Measurements from ENCODE around the gene KRTAP21-3. TPM values are rescaled to one million over a fixed set of nuclear protein-coding genes. Genes with fewer than 3 reads are reported as not detected.
A peak's percentile ranks its signal among the peaks of the same experiment; 100 is the strongest.

Gene KRTAP21-3
- total and polyA plus RNA-seq, 11 donors, result not detected

DNA sequence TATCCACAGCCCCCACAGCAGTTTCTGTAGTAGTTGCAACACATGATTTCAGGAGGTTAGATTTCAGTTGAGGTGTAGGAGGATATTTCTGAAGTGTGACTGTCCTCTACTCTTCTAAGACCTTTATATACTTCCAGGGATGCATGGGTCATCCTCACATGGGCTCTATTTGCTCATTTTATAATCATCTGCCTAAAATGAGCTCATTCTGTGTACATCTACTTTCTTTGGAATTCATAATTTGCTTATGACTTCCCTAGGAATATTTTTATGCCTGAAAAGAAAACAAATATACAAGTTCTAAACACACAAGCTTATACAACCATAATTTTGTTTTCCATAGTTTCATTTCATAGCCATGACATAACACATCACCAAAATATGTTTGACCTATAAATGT lies 28.6 kb upstream of the KRTAP21-3 start, which contains the start of gene KRTAP21-2:
Gene KRTAP21-2 (minus strand): TSS at position 101 of the 400 bp plus-strand sequence. CDS start 57 bp downstream, at position 44.
- Histone ChIP-seq H3K27ac (no peak within 1 kb of the TSS), H3K36me3 (no peaks in the 10 kb centered on the region), H3K27me3 (no peaks in the 10 kb centered on the region), H3K4me1 (no peaks in the 10 kb centered on the region), H3K4me3 (no peak within 1 kb of the TSS), H3K9me3 (peaks cover 0 to 10% (median 0%) of the 10 kb centered on the region in 12 donors)
- no peak for ATAC-seq
- intact Hi-C loops (cut with DNase I), result loop anchor here in 1 of 10 donors (10.0 kb wide), 1 partner anchor 328 kb away; no protein-coding TSS in a partner anchor
- no peak for DNase-seq
- no peak for TF ChIP-seq POLR2A (IDR thresholded peaks at IDR 0.05)
- TF ChIP-seq, protein P1, sequence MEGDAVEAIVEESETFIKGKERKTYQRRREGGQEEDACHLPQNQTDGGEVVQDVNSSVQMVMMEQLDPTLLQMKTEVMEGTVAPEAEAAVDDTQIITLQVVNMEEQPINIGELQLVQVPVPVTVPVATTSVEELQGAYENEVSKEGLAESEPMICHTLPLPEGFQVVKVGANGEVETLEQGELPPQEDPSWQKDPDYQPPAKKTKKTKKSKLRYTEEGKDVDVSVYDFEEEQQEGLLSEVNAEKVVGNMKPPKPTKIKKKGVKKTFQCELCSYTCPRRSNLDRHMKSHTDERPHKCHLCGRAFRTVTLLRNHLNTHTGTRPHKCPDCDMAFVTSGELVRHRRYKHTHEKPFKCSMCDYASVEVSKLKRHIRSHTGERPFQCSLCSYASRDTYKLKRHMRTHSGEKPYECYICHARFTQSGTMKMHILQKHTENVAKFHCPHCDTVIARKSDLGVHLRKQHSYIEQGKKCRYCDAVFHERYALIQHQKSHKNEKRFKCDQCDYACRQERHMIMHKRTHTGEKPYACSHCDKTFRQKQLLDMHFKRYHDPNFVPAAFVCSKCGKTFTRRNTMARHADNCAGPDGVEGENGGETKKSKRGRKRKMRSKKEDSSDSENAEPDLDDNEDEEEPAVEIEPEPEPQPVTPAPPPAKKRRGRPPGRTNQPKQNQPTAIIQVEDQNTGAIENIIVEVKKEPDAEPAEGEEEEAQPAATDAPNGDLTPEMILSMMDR (IDR thresholded peaks at IDR 0.05), result no peak

DNA sequence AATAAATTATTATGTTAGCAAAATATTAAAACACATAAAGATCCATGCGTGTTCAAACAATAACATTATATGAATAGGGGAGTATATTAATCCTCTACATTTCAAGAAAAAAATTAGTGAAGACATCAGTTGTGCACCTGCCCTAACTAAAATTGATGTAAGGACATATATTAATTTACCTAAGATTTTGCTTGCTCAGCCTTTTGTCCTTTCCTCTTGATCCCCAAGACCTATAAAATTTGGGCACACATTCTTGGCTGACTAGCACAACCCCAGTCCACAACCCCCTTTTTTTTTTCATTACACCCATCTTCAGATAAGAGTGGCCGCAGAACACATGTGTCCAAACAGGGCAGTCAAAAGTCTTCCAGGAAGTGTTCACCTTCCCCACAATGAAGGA lies 21.9 kb upstream of the KRTAP21-3 start:
- TF ChIP-seq, protein P1 (IDR thresholded peaks at IDR 0.05), result no peak
- no peak for TF ChIP-seq POLR2A (IDR thresholded peaks at IDR 0.05)
- Histone ChIP-seq H3K36me3 (no peaks in the 10 kb centered on the region), H3K27me3 (no peaks in the 10 kb centered on the region), H3K9me3 (peaks cover 0 to 2% (median 0%) of the 10 kb centered on the region in 12 donors), H3K4me1 (no peaks in the 10 kb centered on the region), H3K27ac (no peak overlapping the region), H3K4me3 (no peak overlapping the region)
- no peak for DNase-seq
- WGBS, 4 donors, result 77 to 89% (median 87%) methylated on average over 2 of the region's 2 CpGs
- no peak for ATAC-seq
- intact Hi-C loops (cut with DNase I), result loop anchor here in 1 of 10 donors (10.0 kb wide), 1 partner anchor 334 kb away; no protein-coding TSS in a partner anchor

DNA sequence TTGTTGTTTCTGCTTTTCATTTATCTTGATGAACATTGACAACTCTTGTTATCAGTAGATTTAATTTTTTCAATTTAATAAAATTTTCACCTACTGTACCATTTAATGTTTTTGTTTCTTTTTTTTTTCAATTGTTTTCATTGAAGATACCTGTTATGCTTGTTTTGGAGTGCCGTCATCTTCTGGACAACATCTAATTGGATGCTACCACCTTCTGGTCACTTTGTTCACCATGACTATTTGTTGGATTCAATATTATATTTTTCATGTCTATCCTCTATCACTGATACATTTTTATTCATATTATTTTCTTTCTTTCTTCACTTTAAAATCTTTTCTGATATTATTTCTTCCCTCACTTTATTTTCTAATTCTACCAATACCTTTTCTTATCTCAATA lies 14.4 kb upstream of the KRTAP21-3 start:
- DNase-seq (no peak), ATAC-seq (no peak)
- Histone ChIP-seq H3K9me3 (no peaks in the 10 kb centered on the region), H3K27ac (no peak overlapping the region), H3K27me3 (no peaks in the 10 kb centered on the region), H3K4me1 (no peaks in the 10 kb centered on the region), H3K4me3 (no peak overlapping the region), H3K36me3 (no peaks in the 10 kb centered on the region)
- 37 to 55% (median 41%) methylated on average over 1 of the region's 1 CpG for WGBS, 4 donors
- no peak for TF ChIP-seq POLR2A (IDR thresholded peaks at IDR 0.05)
- TF ChIP-seq, protein P1 (IDR thresholded peaks at IDR 0.05), result peak in 7 of 12 donors; percentile 19 to 40 (median 27)
- intact Hi-C loops (cut with DNase I), result loop anchor here in 9 of 10 donors (2.0 to 10.0 kb wide), 7 partner anchors 286 to 392 kb away; partner anchors contain the start of genes KRTAP15-1 (in 6 of the 9) and KRTAP23-1 (in 3 of the 9)

DNA sequence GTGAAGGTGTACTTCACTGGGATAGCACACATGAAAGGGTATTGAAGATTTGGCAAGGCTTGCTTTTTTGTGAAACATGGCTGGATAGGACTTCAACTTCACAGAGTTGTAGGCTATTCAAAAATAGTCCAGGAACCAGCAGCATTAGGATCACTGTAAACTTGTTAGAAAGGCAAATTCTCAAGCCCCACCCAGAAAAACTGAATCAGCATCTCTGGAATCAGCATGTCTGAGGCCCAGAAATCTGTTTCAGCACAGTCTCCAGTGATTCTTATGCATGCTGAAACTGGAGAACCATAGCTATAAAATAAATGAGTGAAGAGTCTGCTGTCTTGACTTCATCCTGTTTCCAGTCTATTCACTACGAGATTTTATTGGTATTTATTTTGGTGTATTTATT lies 8.1 kb upstream of the KRTAP21-3 start:
- H3K9me3 ChIP-seq, result no peaks in the 10 kb centered on the region
- ATAC-seq, result no peak
- H3K36me3 ChIP-seq, result no peaks in the 10 kb centered on the region
- no peak overlapping the region for H3K4me3 ChIP-seq
- no peaks in the 10 kb centered on the region for H3K4me1 ChIP-seq
- WGBS, 4 donors, result 51 to 80% (median 65%) methylated on average over 1 of the region's 1 CpG
- no peak overlapping the region for H3K27ac ChIP-seq
- no peak for DNase-seq
- no peaks in the 10 kb centered on the region for H3K27me3 ChIP-seq
- intact Hi-C loops (cut with DNase I), result no loop called here
- TF ChIP-seq, protein P1 (IDR thresholded peaks at IDR 0.05), result no peak
- TF ChIP-seq POLR2A (IDR thresholded peaks at IDR 0.05), result no peak

Data from heart left ventricle (tissue), 16 donors.